ENCODE results near the gene SLC23A3.

- TF ChIP-seq POLR2AphosphoS5 (IDR thresholded peaks at IDR 0.05; ENCODE audit: low read depth, low read length) (no peak), SIN3A (IDR thresholded peaks at IDR 0.05; ENCODE audit: borderline replicate concordance, insufficient read depth, low read length) (no peak), REST (IDR thresholded peaks at IDR 0.05; ENCODE audit: insufficient read depth in 1 of 2, low read depth in 2 of 2, low read length in 2 of 2) (no peak), TAF1 (IDR thresholded peaks at IDR 0.05; ENCODE audit: borderline replicate concordance, insufficient read depth, low read length) (no peak)
These were observed 6.7 kb downstream of the SLC23A3 start for GRCh38 chr2:219163156-219163555.

Measured in PFSK-1 (cell line).